Measurements from ENCODE around the gene CIITA. TPM values are rescaled to one million over a fixed set of nuclear protein-coding genes. Genes with fewer than 3 reads are reported as not detected.

The CIITA gene, protein sequence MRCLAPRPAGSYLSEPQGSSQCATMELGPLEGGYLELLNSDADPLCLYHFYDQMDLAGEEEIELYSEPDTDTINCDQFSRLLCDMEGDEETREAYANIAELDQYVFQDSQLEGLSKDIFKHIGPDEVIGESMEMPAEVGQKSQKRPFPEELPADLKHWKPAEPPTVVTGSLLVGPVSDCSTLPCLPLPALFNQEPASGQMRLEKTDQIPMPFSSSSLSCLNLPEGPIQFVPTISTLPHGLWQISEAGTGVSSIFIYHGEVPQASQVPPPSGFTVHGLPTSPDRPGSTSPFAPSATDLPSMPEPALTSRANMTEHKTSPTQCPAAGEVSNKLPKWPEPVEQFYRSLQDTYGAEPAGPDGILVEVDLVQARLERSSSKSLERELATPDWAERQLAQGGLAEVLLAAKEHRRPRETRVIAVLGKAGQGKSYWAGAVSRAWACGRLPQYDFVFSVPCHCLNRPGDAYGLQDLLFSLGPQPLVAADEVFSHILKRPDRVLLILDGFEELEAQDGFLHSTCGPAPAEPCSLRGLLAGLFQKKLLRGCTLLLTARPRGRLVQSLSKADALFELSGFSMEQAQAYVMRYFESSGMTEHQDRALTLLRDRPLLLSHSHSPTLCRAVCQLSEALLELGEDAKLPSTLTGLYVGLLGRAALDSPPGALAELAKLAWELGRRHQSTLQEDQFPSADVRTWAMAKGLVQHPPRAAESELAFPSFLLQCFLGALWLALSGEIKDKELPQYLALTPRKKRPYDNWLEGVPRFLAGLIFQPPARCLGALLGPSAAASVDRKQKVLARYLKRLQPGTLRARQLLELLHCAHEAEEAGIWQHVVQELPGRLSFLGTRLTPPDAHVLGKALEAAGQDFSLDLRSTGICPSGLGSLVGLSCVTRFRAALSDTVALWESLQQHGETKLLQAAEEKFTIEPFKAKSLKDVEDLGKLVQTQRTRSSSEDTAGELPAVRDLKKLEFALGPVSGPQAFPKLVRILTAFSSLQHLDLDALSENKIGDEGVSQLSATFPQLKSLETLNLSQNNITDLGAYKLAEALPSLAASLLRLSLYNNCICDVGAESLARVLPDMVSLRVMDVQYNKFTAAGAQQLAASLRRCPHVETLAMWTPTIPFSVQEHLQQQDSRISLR
- total RNA-seq, result under 0.01 and 0.07 TPM in 2 replicates

DNA sequence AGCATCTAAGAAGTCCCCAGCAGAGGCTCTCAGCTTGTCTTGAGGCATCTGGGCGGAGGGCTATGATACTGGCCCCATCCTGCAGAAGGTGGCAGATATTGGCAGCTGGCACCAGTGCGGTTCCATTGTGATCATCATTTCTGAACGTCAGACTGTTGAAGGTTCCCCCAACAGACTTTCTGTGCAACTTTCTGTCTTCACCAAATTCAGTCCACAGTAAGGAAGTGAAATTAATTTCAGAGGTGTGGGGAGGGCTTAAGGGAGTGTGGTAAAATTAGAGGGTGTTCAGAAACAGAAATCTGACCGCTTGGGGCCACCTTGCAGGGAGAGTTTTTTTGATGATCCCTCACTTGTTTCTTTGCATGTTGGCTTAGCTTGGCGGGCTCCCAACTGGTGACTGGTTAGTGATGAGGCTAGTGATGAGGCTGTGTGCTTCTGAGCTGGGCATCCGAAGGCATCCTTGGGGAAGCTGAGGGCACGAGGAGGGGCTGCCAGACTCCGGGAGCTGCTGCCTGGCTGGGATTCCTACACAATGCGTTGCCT is at the start of gene CIITA:
Gene CIITA, plus strand, starts transcription at position 404 of the 543 bp plus-strand sequence. Its CDS starts 129 bp downstream, at position 533.

DNA sequence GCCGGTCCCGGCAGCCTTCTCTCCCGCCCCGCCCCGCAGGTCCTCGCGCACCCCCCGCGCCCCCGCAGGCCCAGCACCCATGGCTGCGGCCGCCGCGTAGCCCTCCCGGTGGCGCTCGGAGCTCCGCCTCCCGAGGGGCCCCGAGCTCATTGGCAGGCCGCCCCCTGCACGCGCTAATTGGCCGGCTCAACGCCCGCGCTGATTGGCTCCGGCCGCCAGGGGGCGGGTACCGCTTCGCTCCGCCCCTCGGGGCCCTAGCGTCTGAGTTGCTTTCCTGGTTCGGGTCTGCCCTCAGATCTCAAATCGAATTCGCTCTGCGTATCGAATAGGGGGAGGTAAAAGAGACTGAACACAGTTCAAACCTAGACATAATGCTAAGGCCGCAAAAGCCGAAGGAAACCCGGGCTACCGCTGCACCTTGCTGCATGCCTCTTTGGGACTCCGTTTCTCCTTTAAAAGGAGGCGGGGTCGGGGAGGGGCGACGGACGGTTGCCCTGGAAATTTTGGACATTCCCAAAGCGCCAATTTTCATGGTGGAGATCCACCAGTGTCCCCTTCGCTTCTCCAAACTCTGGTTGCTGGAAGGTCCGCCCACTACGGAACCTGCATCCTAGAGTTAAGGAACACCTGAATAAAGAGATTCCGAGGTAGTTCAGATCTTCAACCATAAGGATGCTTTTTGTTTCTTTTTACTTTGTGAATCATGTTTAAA is 65.5 kb downstream of the CIITA start, which contains the start of gene DEXI:
Gene DEXI, minus strand, starts transcription at position 117 of the 712 bp plus-strand sequence. CDS start 463 bp downstream, outside the sequence.

DNA sequence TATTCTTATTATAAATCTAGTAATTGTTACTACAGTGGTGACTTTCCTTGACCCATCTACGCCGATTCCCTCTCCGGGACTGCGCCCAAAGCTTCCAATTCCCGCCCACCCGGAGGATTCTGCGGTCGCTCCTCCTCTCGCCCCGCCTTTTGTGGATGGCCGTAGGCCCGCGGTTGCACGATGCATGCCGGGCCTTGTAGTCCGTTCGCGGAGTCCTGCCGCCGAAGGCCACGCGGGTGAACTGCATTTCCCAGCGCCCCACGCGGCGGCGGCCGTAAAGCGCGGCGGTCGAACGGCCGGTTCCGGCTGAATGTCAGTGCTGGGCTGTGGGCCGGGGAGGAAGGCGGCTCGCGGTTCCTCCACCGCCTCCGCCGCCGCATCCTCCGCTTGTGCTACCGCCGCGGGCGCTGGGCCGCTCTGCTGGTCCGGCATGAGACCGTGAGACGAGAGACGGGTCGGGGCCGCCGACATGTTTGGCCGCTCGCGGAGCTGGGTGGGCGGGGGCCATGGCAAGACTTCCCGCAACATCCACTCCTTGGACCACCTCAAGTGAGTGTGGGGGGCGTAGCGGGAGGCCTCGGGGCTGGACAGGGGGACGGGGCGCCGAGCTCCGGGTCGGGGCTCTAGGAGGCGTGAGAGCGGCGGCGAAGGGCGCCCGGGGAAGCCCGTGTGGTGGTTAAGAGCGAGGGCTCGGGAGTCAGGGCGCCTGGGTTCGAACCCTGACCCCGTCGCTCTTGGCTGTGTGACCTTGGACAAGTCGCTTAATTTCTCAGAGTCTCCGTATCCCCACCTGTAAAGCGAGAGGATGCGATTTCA is 67.5 kb downstream of the CIITA start, which contains the start of gene CLEC16A:
Gene CLEC16A, plus strand, starts transcription at position 316 of the 816 bp plus-strand sequence. Its CDS starts 154 bp downstream, at position 470.

Other genes with a start within 250 kb of the CIITA start
- not detected in 2 replicates for gene TEKT5, start 182.3 kb upstream of the CIITA start, total RNA-seq
- 17.5 and 18.0 TPM in 2 replicates for gene NUBP1, start 133.4 kb upstream of the CIITA start, total RNA-seq
- gene TVP23A, start 58.4 kb upstream of the CIITA start, total RNA-seq, result not detected in 2 replicates
- 31.6 and 33.7 TPM in 2 replicates for gene DEXI, start 65.3 kb downstream of the CIITA start, total RNA-seq
- gene CLEC16A, start 67.4 kb downstream of the CIITA start, total RNA-seq, result 25.8 and 31.5 TPM in 2 replicates